Thyroid gland (tissue), 4 donors: ENCODE results near the gene INAFM2. TPM values are rescaled to one million over a fixed set of nuclear protein-coding genes. Genes with fewer than 3 reads are reported as not detected.
A peak's percentile ranks its signal among the peaks of the same experiment; 100 is the strongest.

Experiments used
- DNase-seq, 2 donors: peaks; one replicate each; pipeline ENCODE4 v3.0.0-alpha.2; 2019
- H3K27ac ChIP-seq, 3 donors: fragments of 200-600 bp; sonication (generic); 1 replicate in 2 of 3; 2 replicates in 1 of 3; pipeline ENCODE4 v1.5.1; 2016 to 2019; ENCODE audit warnings: mild to moderate bottlenecking in 1 of 3, moderate library complexity in 1 of 3
- H3K27me3 ChIP-seq: fragments of 200-600 bp; sonication (generic); one replicate; pipeline ENCODE4 v1.5.1; 2019
- H3K36me3 ChIP-seq, 2 donors: fragments of 200-600 bp; sonication (generic); one replicate each; pipeline ENCODE4 v1.5.1; 2016 to 2019
- H3K4me1 ChIP-seq, 2 donors: fragments of 200-600 bp; sonication (generic); one replicate each; pipeline ENCODE4 v1.5.1; 2017 to 2019
- H3K4me3 ChIP-seq, 3 donors: fragments of 200-600 bp; sonication (generic); replicated peaks in 1 of 3; 1 replicate in 2 of 3; 2 replicates in 1 of 3; pipeline ENCODE4 v1.5.1; 2016; ENCODE audit warnings: mild to moderate bottlenecking in 1 of 3
- H3K9me3 ChIP-seq: fragments of 200-600 bp; sonication (generic); one replicate; pipeline ENCODE4 v1.5.1; 2017
- CTCF ChIP-seq, 6 experiments: fragments of 200-600 bp in 3 of 6; fragments of 450-650 bp in 3 of 6; sonication (generic) in 3 of 6; IDR thresholded peaks; one replicate each; pipeline ENCODE4 v1.5.1; 2016 to 2019; ENCODE audit warnings: antibody characterized with exemption in 6 of 6, mild to moderate bottlenecking in 2 of 6, inconsistent platforms in 1 of 6, moderate library complexity in 1 of 6
- POLR2A ChIP-seq, 2 donors: fragments of 450-650 bp; IDR thresholded peaks; one replicate each; pipeline ENCODE4 v1.6.1; 2017; ENCODE audit warnings: antibody characterized with exemption in 2 of 2, mild to moderate bottlenecking in 2 of 2, moderate library complexity in 1 of 2
- WGBS, 2 donors: methylation state at CpG; one replicate each; pipeline ENCODE4 v1.1.5; 2017; 5-methylcytosine and 5-hydroxymethylcytosine counted together
- intact Hi-C: fragments of 100-400 bp; cut with DNase I; formaldehyde crosslinking; loops from one replicate; pipeline ENCODE4 v1.15.1; 2023
- total RNA-seq, 4 donors: library from RNA; depleted of rRNA; stranded (reverse); fragments of >200 nt; gene quantifications; one replicate each; pipeline ENCODE4 v1.2.3, GENCODE V29; 2016

INAFM2 gene
- total RNA-seq, 4 donors from 2014 or later = 47.5 to 86.9 (median 63.8) TPM

DNA sequence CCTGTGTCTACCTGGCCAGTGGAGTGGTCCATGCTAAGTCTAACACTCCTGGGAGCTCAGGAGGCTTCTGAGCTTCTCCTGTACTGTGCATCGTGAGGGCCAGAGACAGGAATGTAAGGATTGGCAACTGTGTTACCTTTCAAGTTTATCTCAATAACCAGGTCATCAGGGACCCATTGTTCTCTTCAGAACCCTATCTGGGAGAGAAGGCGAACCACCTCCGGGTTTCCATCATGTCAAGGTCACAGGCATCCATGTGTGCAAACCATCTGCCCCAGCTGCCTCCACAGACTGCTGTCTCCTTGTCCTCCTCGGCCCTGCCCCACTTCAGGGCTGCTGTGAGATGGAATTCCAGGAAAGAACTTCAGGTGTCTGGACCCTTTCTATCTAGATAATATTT, 46.6 kb upstream of the INAFM2 start:
- no peak for DNase-seq
- Histone ChIP-seq H3K27me3 (peaks cover 7% of the 10 kb centered on the region), H3K36me3 (peaks cover 3 to 6% of the 10 kb centered on the region in 2 donors), H3K9me3 (no peaks in the 10 kb centered on the region), H3K4me1 (peaks cover 7 to 30% of the 10 kb centered on the region in 2 donors), H3K4me3 (no peak overlapping the region), H3K27ac (no peak overlapping the region)
- intact Hi-C loops = no loop called here
- TF ChIP-seq POLR2A (IDR thresholded peaks at IDR 0.05) = no peak
- TF ChIP-seq CTCF (IDR thresholded peaks at IDR 0.05) = no peak
- WGBS, 2 donors = 83 to 87% methylated on average over 4 of the region's 4 CpGs

- Histone ChIP-seq H3K27me3 (peaks cover 7% of the 10 kb centered on the region), H3K27ac (no peak overlapping the region), H3K9me3 (no peaks in the 10 kb centered on the region), H3K4me3 (no peak overlapping the region), H3K4me1 (peaks cover 12 to 36% of the 10 kb centered on the region in 2 donors), H3K36me3 (peaks cover 3 to 6% of the 10 kb centered on the region in 2 donors)
- TF ChIP-seq CTCF (IDR thresholded peaks at IDR 0.05) (no peak), POLR2A (IDR thresholded peaks at IDR 0.05) (no peak)
- intact Hi-C loops = no loop called here
- no peak for DNase-seq
- WGBS, 2 donors = 64 to 81% methylated on average over 16 of the region's 16 CpGs
Measured at GRCh38 chr15:40277471-40277870, 46.0 kb upstream of the INAFM2 start.

DNA sequence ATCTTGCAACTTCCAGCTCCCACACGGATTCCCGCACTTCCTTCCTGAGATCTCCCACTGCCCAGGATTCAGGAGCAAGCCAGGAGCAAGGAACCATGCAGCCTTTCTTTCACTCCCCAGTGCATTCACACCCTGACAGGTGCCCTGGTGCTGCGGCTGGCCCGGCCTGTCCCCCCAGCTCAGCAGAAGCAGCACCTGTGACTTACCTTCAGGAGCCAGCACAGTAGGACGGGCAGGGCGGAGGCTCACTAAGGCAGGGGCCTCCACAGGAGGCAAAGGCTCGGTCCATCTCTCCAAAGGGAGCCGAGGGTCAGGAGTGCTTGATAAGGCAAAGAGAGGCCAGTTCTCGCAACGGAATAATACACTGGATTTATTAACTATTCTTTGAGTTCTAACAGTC, 45.5 kb upstream of the INAFM2 start:
- H3K4me1 ChIP-seq = peaks cover 17 to 41% of the 10 kb centered on the region in 2 donors
- H3K27ac ChIP-seq = no peak overlapping the region
- H3K9me3 ChIP-seq = no peaks in the 10 kb centered on the region
- H3K27me3 ChIP-seq = peaks cover 12% of the 10 kb centered on the region
- H3K4me3 ChIP-seq = no peak overlapping the region
- peaks cover 3 to 6% of the 10 kb centered on the region in 2 donors for H3K36me3 ChIP-seq
- DNase-seq = no peak
- no peak for TF ChIP-seq CTCF (IDR thresholded peaks at IDR 0.05)
- TF ChIP-seq POLR2A (IDR thresholded peaks at IDR 0.05) = no peak
- intact Hi-C loops = no loop called here
- 61 to 76% methylated on average over 9 to 10 of the region's 10 CpGs for WGBS, 2 donors

DNA sequence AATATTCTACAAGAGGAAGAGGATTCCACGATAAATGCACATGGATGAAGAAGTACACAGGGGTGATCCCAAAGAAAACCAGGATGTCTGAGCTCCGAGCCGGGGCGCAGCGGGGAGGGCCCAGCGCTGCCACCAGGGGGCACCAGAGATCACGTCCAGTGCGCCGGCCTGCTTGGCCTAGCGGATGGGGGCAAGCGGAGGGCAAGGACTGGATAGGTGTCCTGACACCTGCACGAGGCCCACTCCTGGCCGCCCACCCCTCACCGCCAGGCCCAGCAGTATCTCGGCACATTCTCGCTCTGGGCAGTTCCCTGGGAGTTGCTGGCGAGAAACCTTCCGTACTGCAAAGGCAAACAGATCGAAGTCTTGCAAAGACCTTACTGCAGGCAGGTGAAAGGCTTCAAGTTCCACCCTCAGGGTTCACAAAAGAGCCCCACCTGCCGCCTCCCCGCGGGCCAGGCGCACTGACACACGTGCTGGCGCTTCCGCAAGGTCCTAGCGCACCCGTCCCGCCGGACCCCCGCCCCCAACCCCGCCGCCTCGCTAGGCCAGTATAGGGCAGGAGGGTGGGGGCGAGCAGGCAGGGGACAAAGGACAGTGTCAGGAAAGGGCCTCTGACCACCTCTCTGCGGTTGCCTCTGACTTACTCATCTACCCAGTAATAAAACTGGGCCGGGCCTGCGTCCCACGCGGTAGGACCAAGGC, 43.9 kb upstream of the INAFM2 start:
- H3K36me3 ChIP-seq = no peaks in the 10 kb centered on the region
- H3K27me3 ChIP-seq = peaks cover 15% of the 10 kb centered on the region
- peak; percentile 68 to 77 for DNase-seq
- intact Hi-C loops = loop anchor here (5.0 kb wide), 2 partner anchors 78 to 143 kb away; partner anchors contain the start of gene DISP2
- H3K27ac ChIP-seq = no peak overlapping the region
- TF ChIP-seq CTCF (IDR thresholded peaks at IDR 0.05) (peak; percentile 89 to 98 (median 94)), POLR2A (IDR thresholded peaks at IDR 0.05) (no peak)
- peaks cover 21 to 49% of the 10 kb centered on the region in 2 donors for H3K4me1 ChIP-seq
- WGBS, 2 donors = 4 to 16% methylated on average over 13 to 25 of the region's 40 CpGs
- H3K9me3 ChIP-seq = no peaks in the 10 kb centered on the region
- H3K4me3 ChIP-seq = no peak overlapping the region
